ENCODE measurements around the gene CTIF. TPM values are rescaled to one million over a fixed set of nuclear protein-coding genes. Genes with fewer than 3 reads are reported as not detected.
A peak's percentile ranks its signal among the peaks of the same experiment; 100 is the strongest.

Gene CTIF
- polyA plus RNA-seq, 1 donor from 2014 or later: 50.2 TPM

DNA sequence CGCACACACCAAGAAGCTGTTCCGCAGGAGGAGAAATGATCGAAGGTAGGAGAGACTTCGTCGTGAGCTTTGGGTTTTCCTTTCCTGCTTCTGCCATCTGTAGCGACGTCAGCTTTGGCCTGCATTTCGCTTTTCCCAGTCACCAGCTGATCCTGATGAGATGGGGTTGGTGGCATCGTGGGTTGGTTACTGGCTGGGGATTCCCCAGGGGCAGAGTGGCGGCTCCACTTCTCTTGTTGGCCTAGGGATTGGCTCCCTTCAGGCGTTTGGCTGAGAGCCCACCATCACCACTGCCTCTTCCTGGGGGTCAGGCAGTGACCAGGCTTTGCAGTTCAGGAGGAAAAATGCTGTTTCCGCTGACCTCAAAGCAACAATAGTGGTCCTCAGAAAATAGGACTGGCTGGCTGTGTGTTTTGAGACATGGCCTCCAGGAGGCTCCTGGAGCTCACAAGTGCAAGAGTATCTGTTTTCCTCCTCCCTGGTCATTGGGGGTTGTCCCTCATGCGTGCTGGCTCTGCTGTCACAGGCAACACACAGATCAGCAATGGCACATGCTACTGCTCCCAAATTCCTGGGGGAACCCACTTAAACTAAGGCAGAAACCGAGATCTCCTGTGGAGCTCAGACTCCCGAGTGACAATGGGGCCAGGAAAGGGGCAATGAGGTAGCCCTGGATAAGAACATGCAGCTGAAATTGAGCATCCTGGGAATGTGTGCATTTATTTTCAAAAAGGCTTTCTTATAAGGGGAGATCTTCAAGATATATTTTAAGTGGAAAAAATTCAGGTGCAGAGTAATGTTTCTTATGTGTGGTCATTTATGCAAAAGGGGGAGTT is 173.0 kb downstream of the CTIF start:
- Histone ChIP-seq H3K9me2 (ENCODE audit: insufficient read depth, low read length) (no peaks in the 10 kb centered on the region), H4K20me1 (ENCODE audit: insufficient read depth) (no peaks in the 10 kb centered on the region), H3K79me2 (replicated peaks; ENCODE audit: insufficient read depth, low read length) (no peaks in the 10 kb centered on the region), H2AFZ (ENCODE audit: low read depth, low read length) (no peak overlapping the region), H3F3A (ENCODE audit: insufficient read depth, low read length, poor library complexity, severe bottlenecking) (no peaks in the 10 kb centered on the region), H3K9me3 (ENCODE audit: low read length) (no peaks in the 10 kb centered on the region), H3K4me3 (ENCODE audit: low read length) (no peak overlapping the region), H3K36me3 (ENCODE audit: insufficient read depth, low read length) (peaks cover 5% of the 10 kb centered on the region), H3K27ac (ENCODE audit: low read length) (no peak overlapping the region), H3K4me2 (ENCODE audit: low read length) (no peak overlapping the region), H3K27me3 (ENCODE audit: insufficient read depth, low read depth, low read length) (no peaks in the 10 kb centered on the region), H3K9ac (ENCODE audit: low read length) (no peak overlapping the region)
- TF ChIP-seq EZH2 (IDR thresholded peaks at IDR 0.05; ENCODE audit: borderline replicate concordance, insufficient read depth, low read length, poor library complexity, severe bottlenecking) (no peak), RAD21 (conservative IDR thresholded peaks at IDR 0.05) (peak; percentile 36), SMC3 (conservative IDR thresholded peaks at IDR 0.05; ENCODE audit: poor library complexity) (peak; percentile 32)

DNA sequence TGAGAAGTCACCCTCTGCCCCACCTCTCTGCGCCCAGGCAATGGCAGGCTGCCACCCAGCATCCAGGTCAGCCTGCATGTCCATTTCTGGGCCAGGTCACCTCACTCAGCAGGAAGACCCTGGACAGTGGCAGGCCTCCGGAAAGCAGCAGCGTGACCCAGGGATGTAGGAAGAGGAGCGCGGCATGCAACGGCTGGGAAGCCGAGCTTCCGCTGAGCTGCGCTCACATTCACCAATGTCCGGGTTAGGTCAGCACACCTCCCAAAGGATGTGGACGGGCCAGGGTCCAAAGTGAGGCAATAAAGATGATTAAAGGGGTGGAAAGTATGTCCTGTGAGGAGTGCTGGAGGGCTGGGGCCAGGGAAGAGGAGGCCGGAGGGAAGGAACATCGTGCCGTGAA is 174.5 kb downstream of the CTIF start:
- Histone ChIP-seq H3K36me3 (ENCODE audit: insufficient read depth, low read length) (peaks cover 5% of the 10 kb centered on the region), H3K9me3 (ENCODE audit: low read length) (no peaks in the 10 kb centered on the region), H3K4me2 (ENCODE audit: low read length) (no peak overlapping the region), H3K9me2 (ENCODE audit: insufficient read depth, low read length) (no peaks in the 10 kb centered on the region), H3K27me3 (ENCODE audit: insufficient read depth, low read depth, low read length) (no peaks in the 10 kb centered on the region), H3K79me2 (replicated peaks; ENCODE audit: insufficient read depth, low read length) (no peaks in the 10 kb centered on the region), H4K20me1 (ENCODE audit: insufficient read depth) (no peaks in the 10 kb centered on the region), H3K27ac (ENCODE audit: low read length) (no peak overlapping the region), H3K4me3 (ENCODE audit: low read length) (no peak overlapping the region), H2AFZ (ENCODE audit: low read depth, low read length) (no peak overlapping the region), H3F3A (ENCODE audit: insufficient read depth, low read length, poor library complexity, severe bottlenecking) (no peaks in the 10 kb centered on the region), H3K9ac (ENCODE audit: low read length) (no peak overlapping the region)
- TF ChIP-seq TAF1 (IDR thresholded peaks at IDR 0.05; ENCODE audit: low read depth): no peak

DNA sequence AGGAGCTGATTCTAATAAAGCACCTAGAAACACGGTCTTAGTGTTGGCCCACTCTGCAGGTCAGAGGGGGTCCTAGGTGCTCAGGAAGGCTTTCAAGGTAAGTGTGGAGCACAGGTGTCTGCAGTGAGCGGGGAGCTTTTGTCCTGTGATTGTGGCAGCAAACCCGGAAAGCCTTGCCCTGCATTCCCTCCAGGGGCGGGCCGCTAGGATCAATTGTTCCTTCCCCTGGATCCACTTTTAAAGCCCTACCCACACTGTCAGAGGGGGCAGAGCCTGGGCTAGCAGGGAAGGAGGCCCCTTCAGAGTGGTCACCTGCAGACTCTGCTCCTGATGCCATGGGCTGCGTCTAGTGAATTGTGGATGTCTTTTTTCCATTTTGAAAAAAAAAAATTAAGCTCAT is 176.0 kb downstream of the CTIF start:
- no peaks in the 10 kb centered on the region for H3K36me3 ChIP-seq (ENCODE audit: insufficient read depth, low read length)
- no peaks in the 10 kb centered on the region for H3F3A ChIP-seq (ENCODE audit: insufficient read depth, low read length, poor library complexity, severe bottlenecking)
- H3K27me3 ChIP-seq (ENCODE audit: insufficient read depth, low read depth, low read length): no peaks in the 10 kb centered on the region
- no peak for TF ChIP-seq SMC3 (conservative IDR thresholded peaks at IDR 0.05; ENCODE audit: poor library complexity)
- TF ChIP-seq, protein P1, sequence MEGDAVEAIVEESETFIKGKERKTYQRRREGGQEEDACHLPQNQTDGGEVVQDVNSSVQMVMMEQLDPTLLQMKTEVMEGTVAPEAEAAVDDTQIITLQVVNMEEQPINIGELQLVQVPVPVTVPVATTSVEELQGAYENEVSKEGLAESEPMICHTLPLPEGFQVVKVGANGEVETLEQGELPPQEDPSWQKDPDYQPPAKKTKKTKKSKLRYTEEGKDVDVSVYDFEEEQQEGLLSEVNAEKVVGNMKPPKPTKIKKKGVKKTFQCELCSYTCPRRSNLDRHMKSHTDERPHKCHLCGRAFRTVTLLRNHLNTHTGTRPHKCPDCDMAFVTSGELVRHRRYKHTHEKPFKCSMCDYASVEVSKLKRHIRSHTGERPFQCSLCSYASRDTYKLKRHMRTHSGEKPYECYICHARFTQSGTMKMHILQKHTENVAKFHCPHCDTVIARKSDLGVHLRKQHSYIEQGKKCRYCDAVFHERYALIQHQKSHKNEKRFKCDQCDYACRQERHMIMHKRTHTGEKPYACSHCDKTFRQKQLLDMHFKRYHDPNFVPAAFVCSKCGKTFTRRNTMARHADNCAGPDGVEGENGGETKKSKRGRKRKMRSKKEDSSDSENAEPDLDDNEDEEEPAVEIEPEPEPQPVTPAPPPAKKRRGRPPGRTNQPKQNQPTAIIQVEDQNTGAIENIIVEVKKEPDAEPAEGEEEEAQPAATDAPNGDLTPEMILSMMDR (IDR thresholded peaks at IDR 0.05; ENCODE audit: poor library complexity, severe bottlenecking): no peak
- TF ChIP-seq, protein P2, sequence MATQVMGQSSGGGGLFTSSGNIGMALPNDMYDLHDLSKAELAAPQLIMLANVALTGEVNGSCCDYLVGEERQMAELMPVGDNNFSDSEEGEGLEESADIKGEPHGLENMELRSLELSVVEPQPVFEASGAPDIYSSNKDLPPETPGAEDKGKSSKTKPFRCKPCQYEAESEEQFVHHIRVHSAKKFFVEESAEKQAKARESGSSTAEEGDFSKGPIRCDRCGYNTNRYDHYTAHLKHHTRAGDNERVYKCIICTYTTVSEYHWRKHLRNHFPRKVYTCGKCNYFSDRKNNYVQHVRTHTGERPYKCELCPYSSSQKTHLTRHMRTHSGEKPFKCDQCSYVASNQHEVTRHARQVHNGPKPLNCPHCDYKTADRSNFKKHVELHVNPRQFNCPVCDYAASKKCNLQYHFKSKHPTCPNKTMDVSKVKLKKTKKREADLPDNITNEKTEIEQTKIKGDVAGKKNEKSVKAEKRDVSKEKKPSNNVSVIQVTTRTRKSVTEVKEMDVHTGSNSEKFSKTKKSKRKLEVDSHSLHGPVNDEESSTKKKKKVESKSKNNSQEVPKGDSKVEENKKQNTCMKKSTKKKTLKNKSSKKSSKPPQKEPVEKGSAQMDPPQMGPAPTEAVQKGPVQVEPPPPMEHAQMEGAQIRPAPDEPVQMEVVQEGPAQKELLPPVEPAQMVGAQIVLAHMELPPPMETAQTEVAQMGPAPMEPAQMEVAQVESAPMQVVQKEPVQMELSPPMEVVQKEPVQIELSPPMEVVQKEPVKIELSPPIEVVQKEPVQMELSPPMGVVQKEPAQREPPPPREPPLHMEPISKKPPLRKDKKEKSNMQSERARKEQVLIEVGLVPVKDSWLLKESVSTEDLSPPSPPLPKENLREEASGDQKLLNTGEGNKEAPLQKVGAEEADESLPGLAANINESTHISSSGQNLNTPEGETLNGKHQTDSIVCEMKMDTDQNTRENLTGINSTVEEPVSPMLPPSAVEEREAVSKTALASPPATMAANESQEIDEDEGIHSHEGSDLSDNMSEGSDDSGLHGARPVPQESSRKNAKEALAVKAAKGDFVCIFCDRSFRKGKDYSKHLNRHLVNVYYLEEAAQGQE (IDR thresholded peaks at IDR 0.05; ENCODE audit: borderline replicate concordance): no peak
- TF ChIP-seq EP300 (conservative IDR thresholded peaks at IDR 0.05; ENCODE audit: poor library complexity, severe bottlenecking): no peak
- TF ChIP-seq MXI1 (conservative IDR thresholded peaks at IDR 0.05; ENCODE audit: poor library complexity, severe bottlenecking): no peak
- TF ChIP-seq RAD21 (conservative IDR thresholded peaks at IDR 0.05): no peak
- no peak for TF ChIP-seq POLR2AphosphoS5 (IDR thresholded peaks at IDR 0.05)
- no peak for TF ChIP-seq EZH2 (IDR thresholded peaks at IDR 0.05; ENCODE audit: borderline replicate concordance, insufficient read depth, low read length, poor library complexity, severe bottlenecking)
- TF ChIP-seq TAF1 (IDR thresholded peaks at IDR 0.05; ENCODE audit: low read depth): no peak
- H4K20me1 ChIP-seq (ENCODE audit: insufficient read depth): no peaks in the 10 kb centered on the region
- no peak overlapping the region for H3K27ac ChIP-seq (ENCODE audit: low read length)
- H3K4me3 ChIP-seq (ENCODE audit: low read length): no peak overlapping the region
- H3K9me2 ChIP-seq (ENCODE audit: insufficient read depth, low read length): no peaks in the 10 kb centered on the region
- no peak overlapping the region for H3K9ac ChIP-seq (ENCODE audit: low read length)
- no peak overlapping the region for H3K4me2 ChIP-seq (ENCODE audit: low read length)
- no peaks in the 10 kb centered on the region for H3K9me3 ChIP-seq (ENCODE audit: low read length)
- H3K79me2 ChIP-seq (replicated peaks; ENCODE audit: insufficient read depth, low read length): no peaks in the 10 kb centered on the region
- H2AFZ ChIP-seq (ENCODE audit: low read depth, low read length): no peak overlapping the region

All from neural cell (in vitro differentiated cells).